Skeletal muscle satellite cell (primary cell): ENCODE results near the gene SPRED2.

ENCODE experiments used
- H3K27me3 ChIP-seq: 2 replicates; pipeline ENCODE4 v1.7.0; 2013; ENCODE audit warnings: low read length; ENCODE audit not compliant: control insufficient read depth, insufficient read depth
- H3K36me3 ChIP-seq: 2 replicates; pipeline ENCODE4 v1.7.0; 2013; ENCODE audit warnings: mild to moderate bottlenecking, control low read depth, low read length; ENCODE audit not compliant: insufficient read depth
- H3K4me1 ChIP-seq: 2 replicates; pipeline ENCODE4 v1.7.0; 2013; ENCODE audit warnings: low read length; ENCODE audit not compliant: control insufficient read depth, insufficient read depth
- H3K4me2 ChIP-seq: 2 replicates; pipeline ENCODE4 v1.7.0; 2013; ENCODE audit warnings: mild to moderate bottlenecking, low read length
- H3K4me3 ChIP-seq: 2 replicates; pipeline ENCODE4 v1.7.0; 2013; ENCODE audit warnings: low read length
- H3K9ac ChIP-seq: 2 replicates; pipeline ENCODE4 v1.7.0; 2013; ENCODE audit warnings: mild to moderate bottlenecking, low read depth, low read length, moderate library complexity
- H3K9me3 ChIP-seq: replicated peaks from 2 replicates; pipeline ENCODE4 v1.7.0; 2013; ENCODE audit warnings: mild to moderate bottlenecking, control low read depth, low read length

The SPRED2 gene

DNA sequence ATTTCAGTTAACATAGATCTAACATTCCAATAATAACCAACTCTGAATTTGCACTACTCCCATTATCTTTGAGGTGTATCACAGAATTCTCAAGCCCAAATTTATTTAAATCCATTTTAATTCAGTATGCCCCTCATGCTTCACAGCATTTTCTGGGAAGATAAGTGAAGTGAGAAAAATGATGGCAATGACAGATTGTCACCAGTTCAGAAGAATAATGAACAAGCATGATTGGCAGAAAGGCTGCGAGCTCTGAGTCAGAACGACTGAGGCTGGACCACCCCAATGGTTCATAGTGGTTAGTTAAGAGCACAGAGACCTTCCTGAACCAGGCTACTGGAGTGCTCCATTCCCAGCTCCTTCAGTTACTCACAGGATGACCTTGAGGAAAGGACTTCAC lies 4.9 kb downstream of the SPRED2 start:
- H3K4me2 ChIP-seq: no peak overlapping the region
- no peak overlapping the region for H3K9ac ChIP-seq
- H3K27me3 ChIP-seq: no peaks in the 10 kb centered on the region
- peaks cover 10% of the 10 kb centered on the region for H3K4me1 ChIP-seq
- no peaks in the 10 kb centered on the region for H3K9me3 ChIP-seq
- H3K36me3 ChIP-seq: no peaks in the 10 kb centered on the region
- H3K4me3 ChIP-seq: no peak overlapping the region

DNA sequence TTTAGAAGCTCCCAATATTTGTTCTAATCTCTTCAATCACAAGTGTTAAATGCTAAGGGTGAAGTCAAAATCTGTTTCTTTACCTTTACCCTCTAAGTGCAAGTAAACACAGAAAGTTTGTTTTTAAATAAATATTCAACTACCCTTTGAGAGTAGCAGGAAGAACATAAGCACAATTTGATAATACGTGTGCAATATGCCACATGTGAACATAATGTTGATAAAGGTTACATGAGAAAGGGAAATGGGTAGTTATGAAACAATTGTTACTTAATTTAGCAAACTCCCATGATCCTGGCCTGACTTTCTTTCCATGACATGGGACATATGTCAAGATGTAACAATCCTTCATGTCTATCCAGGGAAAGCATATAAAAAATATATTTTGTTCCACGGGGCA lies 7.1 kb downstream of the SPRED2 start:
- H3K4me2 ChIP-seq: no peak overlapping the region
- H3K4me1 ChIP-seq: peaks cover 21% of the 10 kb centered on the region
- H3K27me3 ChIP-seq: no peaks in the 10 kb centered on the region
- no peaks in the 10 kb centered on the region for H3K36me3 ChIP-seq
- H3K4me3 ChIP-seq: no peak overlapping the region
- no peaks in the 10 kb centered on the region for H3K9me3 ChIP-seq
- no peak overlapping the region for H3K9ac ChIP-seq

DNA sequence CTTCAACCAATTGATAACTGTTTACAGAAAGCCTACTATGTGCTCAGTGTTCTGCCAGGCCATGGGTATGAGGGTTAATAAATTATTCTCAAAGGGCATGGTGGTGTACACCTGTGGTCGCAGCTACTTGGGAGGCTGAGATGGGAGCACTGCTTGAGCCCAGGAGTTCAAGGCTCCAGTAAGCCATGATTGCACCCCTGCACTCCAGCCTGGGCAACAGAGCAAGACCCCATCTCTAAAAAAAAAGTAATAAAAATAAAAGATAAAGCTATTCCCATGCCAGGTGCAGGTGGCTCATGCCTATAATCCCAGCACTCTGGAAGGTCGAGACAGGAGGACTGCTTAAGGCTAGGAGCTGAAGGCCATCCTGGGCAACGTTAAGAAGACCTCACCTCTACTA lies 8.0 kb downstream of the SPRED2 start:
- H3K36me3 ChIP-seq: no peaks in the 10 kb centered on the region
- H3K4me3 ChIP-seq: no peak overlapping the region
- H3K9me3 ChIP-seq: no peaks in the 10 kb centered on the region
- H3K27me3 ChIP-seq: no peaks in the 10 kb centered on the region
- H3K9ac ChIP-seq: no peak overlapping the region
- H3K4me1 ChIP-seq: peaks cover 14% of the 10 kb centered on the region
- no peak overlapping the region for H3K4me2 ChIP-seq

DNA sequence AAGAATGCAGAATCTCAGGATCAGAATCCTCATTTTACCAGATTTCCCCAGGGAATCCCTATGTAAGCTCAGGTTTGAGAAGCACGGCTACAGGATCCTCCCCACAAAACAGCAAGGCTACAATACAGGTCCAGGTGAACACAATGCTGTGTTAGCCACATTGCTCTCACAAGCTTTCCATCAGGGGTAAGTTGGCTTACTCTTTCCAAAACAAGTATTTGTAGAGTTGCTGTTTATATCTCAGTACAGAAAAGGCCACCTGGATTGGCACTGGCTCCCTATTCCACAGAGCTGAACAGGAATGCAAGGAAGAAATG lies 11.0 kb downstream of the SPRED2 start:
- no peak overlapping the region for H3K4me3 ChIP-seq
- no peaks in the 10 kb centered on the region for H3K27me3 ChIP-seq

DNA sequence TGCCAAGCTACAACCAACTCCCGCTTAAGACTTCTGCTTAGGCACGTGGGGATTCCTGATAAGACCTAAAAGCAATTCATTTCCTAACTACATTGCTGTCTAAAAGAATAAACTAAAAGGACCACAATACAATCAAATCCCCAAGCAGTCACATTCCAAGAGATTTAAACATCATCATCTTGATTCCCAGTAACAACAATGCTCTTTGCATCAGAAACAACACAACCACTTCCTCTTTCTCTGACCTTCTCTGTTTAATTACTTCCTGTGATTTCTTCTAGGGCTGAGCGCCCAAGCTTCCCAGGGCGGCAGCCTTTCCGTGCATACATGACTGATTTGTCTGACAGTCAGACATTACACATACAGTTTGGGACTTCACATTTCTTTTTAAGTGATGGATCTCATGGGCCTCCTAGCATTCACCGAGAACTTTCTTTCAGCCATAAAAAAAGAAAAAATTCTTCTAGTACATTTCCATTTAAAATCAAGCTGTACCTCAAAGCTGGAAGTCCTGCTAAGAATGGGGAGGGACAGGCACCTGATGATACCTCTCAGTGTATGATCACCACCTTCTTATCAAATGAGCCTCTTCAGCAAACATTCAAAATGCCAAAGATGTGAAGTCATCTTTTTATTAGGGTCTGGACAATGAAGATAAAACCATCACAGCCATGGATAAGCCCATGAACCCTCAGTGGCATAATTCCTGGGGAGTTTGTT lies 11.5 kb downstream of the SPRED2 start:
- Histone ChIP-seq H3K36me3 (no peaks in the 10 kb centered on the region), H3K9me3 (no peaks in the 10 kb centered on the region), H3K4me3 (no peak overlapping the region), H3K9ac (no peak overlapping the region), H3K27me3 (no peaks in the 10 kb centered on the region), H3K4me1 (peaks cover 14% of the 10 kb centered on the region), H3K4me2 (peak overlapping the region; percentile 2)

More for the DNA sequence above, 11.0 kb downstream of the SPRED2 start:
- no peaks in the 10 kb centered on the region for H3K36me3 ChIP-seq
- no peaks in the 10 kb centered on the region for H3K9me3 ChIP-seq
- H3K4me2 ChIP-seq: no peak overlapping the region
- no peak overlapping the region for H3K9ac ChIP-seq
- peaks cover 14% of the 10 kb centered on the region for H3K4me1 ChIP-seq

DNA sequence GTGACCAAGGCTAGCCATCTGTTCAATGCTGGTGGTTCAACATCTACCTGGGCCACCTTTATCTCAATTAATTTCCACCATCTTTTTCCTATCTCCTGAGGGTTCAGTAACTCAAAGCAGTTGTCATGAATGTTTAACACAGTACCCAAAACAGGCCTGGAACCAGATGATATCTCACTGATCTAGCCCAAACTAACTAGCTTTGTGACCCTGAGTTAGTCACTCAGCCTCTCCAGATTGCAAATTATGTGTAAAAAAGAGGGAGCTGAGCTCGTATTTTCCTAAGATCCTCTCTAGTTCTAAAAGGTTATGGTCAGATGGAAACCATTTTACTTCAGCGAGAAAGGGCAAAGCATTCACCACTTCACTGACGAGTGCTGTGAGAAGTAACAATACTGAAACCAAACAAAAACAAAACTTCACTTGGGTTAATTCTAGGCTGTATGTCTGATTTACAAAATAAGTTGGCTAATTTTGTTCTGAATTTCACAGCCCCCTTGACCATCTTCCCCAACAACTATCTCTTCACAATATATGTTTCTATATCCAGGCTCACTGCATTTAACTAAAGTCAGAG lies 14.8 kb downstream of the SPRED2 start:
- Histone ChIP-seq H3K9me3 (no peaks in the 10 kb centered on the region), H3K4me1 (peaks cover 14% of the 10 kb centered on the region), H3K27me3 (no peaks in the 10 kb centered on the region), H3K36me3 (no peaks in the 10 kb centered on the region), H3K9ac (no peak overlapping the region), H3K4me3 (no peak overlapping the region), H3K4me2 (no peak overlapping the region)

DNA sequence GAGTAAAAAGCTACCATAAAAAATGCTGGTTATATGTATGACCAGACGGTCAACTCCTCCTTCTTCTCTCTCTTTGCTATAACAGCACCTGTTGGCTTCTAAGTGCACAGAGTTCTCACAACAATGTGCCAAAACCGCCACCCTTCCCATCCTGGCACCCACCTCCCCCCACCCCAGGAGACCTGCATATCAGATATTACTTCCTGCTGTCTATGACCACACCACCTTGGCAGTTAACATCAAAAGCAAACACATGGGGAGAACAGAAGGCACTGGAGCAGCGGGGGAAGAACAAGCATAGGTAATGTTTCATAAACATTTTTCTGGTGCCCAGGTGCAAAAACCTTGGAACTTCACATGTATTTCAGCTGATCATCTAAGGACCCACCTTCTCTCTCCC lies 15.5 kb downstream of the SPRED2 start:
- Histone ChIP-seq H3K4me2 (no peak overlapping the region), H3K36me3 (no peaks in the 10 kb centered on the region), H3K27me3 (no peaks in the 10 kb centered on the region), H3K4me1 (peaks cover 14% of the 10 kb centered on the region), H3K9ac (no peak overlapping the region), H3K9me3 (no peaks in the 10 kb centered on the region), H3K4me3 (no peak overlapping the region)

DNA sequence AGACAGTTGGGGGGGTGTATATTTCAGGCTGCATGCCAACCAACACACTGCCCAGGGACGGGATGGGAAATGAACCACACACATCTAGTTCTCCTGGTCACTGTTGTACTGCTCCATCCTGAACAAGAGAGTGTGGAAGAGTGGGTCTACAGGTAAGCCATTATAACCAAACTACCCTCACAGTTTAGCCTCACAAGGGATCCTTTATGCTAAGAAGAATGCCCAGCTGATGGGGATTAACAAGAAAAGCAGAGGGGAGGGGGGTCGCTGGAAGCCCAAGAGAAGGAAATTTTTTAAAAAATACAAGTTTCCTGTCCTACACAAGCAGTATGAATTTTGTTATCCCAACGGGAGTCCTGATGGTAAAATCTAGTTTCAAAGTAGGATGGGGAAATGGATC lies 16.1 kb downstream of the SPRED2 start:
- H3K9ac ChIP-seq: no peak overlapping the region
- no peaks in the 10 kb centered on the region for H3K27me3 ChIP-seq
- no peak overlapping the region for H3K4me2 ChIP-seq
- H3K36me3 ChIP-seq: no peaks in the 10 kb centered on the region
- no peaks in the 10 kb centered on the region for H3K9me3 ChIP-seq
- peaks cover 11% of the 10 kb centered on the region for H3K4me1 ChIP-seq
- no peak overlapping the region for H3K4me3 ChIP-seq

DNA sequence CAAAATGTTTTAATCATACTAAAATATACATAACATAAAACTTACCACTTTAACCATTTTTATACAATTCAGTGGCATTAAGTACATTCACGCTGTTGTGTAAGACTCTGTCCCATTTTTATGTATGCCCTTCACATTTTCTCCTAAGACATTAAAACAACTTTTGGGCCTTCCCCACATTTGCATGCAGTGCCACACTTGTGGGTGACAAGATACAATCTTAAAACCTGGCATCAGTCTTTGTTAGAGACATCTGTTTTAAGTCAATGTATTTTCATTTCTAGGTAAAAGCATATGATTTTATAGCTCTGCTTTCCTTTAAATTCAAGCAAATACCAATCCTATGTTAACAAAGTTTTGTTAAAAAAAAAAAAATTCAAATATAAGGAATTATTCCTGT lies 17.3 kb downstream of the SPRED2 start:
- no peaks in the 10 kb centered on the region for H3K4me1 ChIP-seq
- no peak overlapping the region for H3K4me2 ChIP-seq
- no peaks in the 10 kb centered on the region for H3K36me3 ChIP-seq
- no peaks in the 10 kb centered on the region for H3K27me3 ChIP-seq
- no peaks in the 10 kb centered on the region for H3K9me3 ChIP-seq
- H3K9ac ChIP-seq: no peak overlapping the region
- H3K4me3 ChIP-seq: no peak overlapping the region

DNA sequence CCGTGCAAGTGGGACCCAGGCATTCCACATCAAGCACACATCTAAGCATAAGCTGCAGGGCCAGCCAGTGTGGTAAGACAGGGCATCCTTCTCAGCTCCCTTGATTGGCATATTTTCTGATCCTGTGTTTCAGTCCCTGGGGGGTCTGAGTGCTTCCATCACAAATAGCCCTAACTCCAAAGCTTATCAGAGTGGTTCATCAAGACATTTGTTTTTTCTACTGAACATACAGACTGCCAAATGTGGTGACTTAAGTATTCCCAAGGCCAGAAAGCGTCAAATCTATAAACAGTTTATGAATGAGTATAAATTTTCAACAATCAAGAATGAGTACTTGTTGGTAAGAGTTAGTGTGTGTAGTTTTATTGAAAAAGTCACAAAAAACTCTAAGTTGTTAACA lies 18.8 kb downstream of the SPRED2 start:
- Histone ChIP-seq H3K9me3 (no peaks in the 10 kb centered on the region), H3K9ac (no peak overlapping the region), H3K4me1 (no peaks in the 10 kb centered on the region), H3K4me2 (no peak overlapping the region), H3K4me3 (no peak overlapping the region), H3K27me3 (no peaks in the 10 kb centered on the region), H3K36me3 (no peaks in the 10 kb centered on the region)

DNA sequence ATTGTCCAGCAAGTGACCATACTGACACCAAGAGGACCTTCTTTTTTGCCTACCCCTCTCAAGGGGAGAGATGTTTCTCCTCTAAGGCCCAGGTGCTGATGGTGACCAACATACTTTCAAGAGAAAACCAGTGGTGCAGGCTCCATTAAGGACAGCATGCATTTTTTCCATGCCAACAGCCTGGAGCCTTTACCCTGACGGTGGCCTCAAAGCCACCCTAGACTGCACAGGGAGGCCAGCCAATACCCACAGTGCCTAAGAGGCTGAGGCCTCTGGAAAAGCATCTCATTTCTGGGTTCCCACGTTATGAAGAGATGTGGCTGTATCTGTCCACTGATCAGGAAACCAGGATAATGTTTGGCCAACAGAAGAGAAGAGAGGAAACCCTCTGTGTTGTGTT lies 19.3 kb downstream of the SPRED2 start:
- H3K27me3 ChIP-seq: no peaks in the 10 kb centered on the region
- H3K9me3 ChIP-seq: no peaks in the 10 kb centered on the region
- H3K4me2 ChIP-seq: no peak overlapping the region
- H3K4me3 ChIP-seq: no peak overlapping the region
- no peaks in the 10 kb centered on the region for H3K4me1 ChIP-seq
- H3K36me3 ChIP-seq: no peaks in the 10 kb centered on the region
- H3K9ac ChIP-seq: no peak overlapping the region

DNA sequence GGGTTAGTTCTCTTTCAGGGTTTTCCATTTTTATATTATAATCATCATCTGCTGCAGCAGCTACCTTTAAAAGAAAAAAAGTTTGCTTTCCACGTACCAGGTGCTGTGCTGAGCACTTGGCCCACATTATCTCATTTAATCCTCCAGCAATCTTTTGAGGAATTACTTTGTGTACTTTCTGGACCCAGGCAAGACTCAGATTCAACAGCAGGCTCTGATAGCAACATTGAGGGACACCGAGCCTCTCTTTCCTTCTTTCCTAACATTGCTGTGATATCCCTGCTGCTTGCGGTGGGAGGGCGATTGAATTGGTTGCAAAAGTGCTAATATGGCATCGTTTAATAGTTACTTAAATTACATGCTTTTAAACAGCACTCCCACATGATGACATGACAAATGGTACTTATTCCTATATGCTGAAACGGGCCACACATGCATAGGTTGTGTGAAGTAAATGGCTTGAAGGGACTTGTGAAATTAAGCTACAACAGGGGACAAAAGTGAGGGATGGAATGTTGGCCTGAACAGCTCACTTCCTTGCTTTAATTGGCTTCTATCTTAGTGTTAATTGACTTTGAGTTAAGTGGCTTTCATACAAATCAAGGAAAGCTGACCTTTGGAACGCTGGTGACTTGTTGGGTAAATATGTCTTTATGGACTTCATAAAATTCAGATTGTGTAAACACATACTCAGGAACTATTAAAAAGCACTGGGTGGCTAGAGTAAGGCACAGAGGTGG lies 21.2 kb downstream of the SPRED2 start:
- Histone ChIP-seq H3K9ac (no peak overlapping the region), H3K27me3 (no peaks in the 10 kb centered on the region)

More for the DNA sequence above, 21.2 kb downstream of the SPRED2 start:
- H3K4me3 ChIP-seq: no peak overlapping the region
- H3K9me3 ChIP-seq: no peaks in the 10 kb centered on the region
- H3K36me3 ChIP-seq: no peaks in the 10 kb centered on the region
- no peak overlapping the region for H3K4me2 ChIP-seq
- H3K4me1 ChIP-seq: peaks cover 8% of the 10 kb centered on the region
